Effector memory CD4-positive, alpha-beta T cell (primary cell): Measurements from ENCODE around the gene DLG1.

Experiments
- DNase-seq, 3 donors: peaks; one replicate each; pipeline ENCODE4 v3.0.0-alpha.2; 2020
- H3K27ac ChIP-seq: 2 replicates; pipeline ENCODE4 v1.7.0; 2013; ENCODE audit warnings: mild to moderate bottlenecking, low read length, moderate library complexity; ENCODE audit not compliant: insufficient read depth, poor library complexity, severe bottlenecking
- H3K27me3 ChIP-seq: replicated peaks from 2 replicates; pipeline ENCODE4 v1.7.0; 2013; ENCODE audit warnings: mild to moderate bottlenecking, low read length; ENCODE audit not compliant: insufficient read depth, control insufficient read depth, poor library complexity, severe bottlenecking
- H3K36me3 ChIP-seq: 2 replicates; pipeline ENCODE4 v1.7.0; 2013; ENCODE audit warnings: mild to moderate bottlenecking, low read length, moderate library complexity; ENCODE audit not compliant: control insufficient read depth, insufficient read depth
- H3K4me1 ChIP-seq: 2 replicates; pipeline ENCODE4 v1.7.0; 2013; ENCODE audit warnings: low read length, mild to moderate bottlenecking; ENCODE audit not compliant: control insufficient read depth, insufficient read depth, poor library complexity, severe bottlenecking
- H3K4me3 ChIP-seq: 2 replicates; pipeline ENCODE4 v1.7.0; 2013; ENCODE audit warnings: low read length, low read depth, mild to moderate bottlenecking; ENCODE audit not compliant: insufficient read depth, poor library complexity, severe bottlenecking
- H3K9me3 ChIP-seq: 2 replicates; pipeline ENCODE4 v1.7.0; 2013; ENCODE audit warnings: mild to moderate bottlenecking, low read length, moderate library complexity; ENCODE audit not compliant: control insufficient read depth

DLG1 gene

GRCh38 chr3:197019021-197019420 lies 279.4 kb downstream of the DLG1 start:
- H3K27me3 ChIP-seq, result no peaks in the 10 kb centered on the region
- H3K36me3 ChIP-seq, result no peaks in the 10 kb centered on the region
- H3K4me3 ChIP-seq, result no peak overlapping the region
- no peaks in the 10 kb centered on the region for H3K9me3 ChIP-seq
- no peaks in the 10 kb centered on the region for H3K4me1 ChIP-seq
- DNase-seq, result no peak
- no peak overlapping the region for H3K27ac ChIP-seq

- H3K4me1 ChIP-seq, result no peaks in the 10 kb centered on the region
- no peak for DNase-seq
- H3K4me3 ChIP-seq, result no peak overlapping the region
- H3K27ac ChIP-seq, result no peak overlapping the region
- H3K27me3 ChIP-seq, result no peaks in the 10 kb centered on the region
- no peaks in the 10 kb centered on the region for H3K36me3 ChIP-seq
- no peaks in the 10 kb centered on the region for H3K9me3 ChIP-seq
These were observed 281.4 kb downstream of the DLG1 start for GRCh38 chr3:197017003-197017402.

- DNase-seq, result no peak
- no peaks in the 10 kb centered on the region for H3K4me1 ChIP-seq
- H3K27ac ChIP-seq, result no peak overlapping the region
- no peaks in the 10 kb centered on the region for H3K9me3 ChIP-seq
- H3K36me3 ChIP-seq, result no peaks in the 10 kb centered on the region
- H3K27me3 ChIP-seq, result no peaks in the 10 kb centered on the region
- no peak overlapping the region for H3K4me3 ChIP-seq
These were observed 282.3 kb downstream of the DLG1 start for GRCh38 chr3:197015790-197016736.

GRCh38 chr3:197014942-197015575 lies 283.4 kb downstream of the DLG1 start:
- H3K27me3 ChIP-seq, result no peaks in the 10 kb centered on the region
- no peaks in the 10 kb centered on the region for H3K36me3 ChIP-seq
- no peaks in the 10 kb centered on the region for H3K4me1 ChIP-seq
- DNase-seq, result no peak
- H3K4me3 ChIP-seq, result no peak overlapping the region
- no peaks in the 10 kb centered on the region for H3K9me3 ChIP-seq
- H3K27ac ChIP-seq, result no peak overlapping the region

DNA sequence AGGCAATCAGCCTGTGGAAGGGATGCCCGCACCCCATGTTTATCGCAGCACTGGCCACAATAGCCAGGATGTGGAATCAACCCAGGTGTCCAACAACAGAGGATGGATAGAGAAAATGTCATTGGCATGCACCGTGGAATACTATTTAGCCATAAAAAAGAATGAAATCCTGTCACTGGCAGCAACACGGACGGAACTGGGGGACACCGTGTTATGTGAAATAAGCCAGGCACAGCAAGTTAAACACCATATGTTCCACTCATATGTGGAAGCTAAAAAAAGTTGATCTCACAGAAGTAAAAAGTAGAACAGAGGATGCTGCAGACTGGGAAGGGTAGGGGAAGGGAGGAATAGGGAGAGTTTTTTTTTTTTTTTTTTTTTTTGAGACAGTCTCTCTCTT lies 284.4 kb downstream of the DLG1 start:
- no peaks in the 10 kb centered on the region for H3K27me3 ChIP-seq
- no peaks in the 10 kb centered on the region for H3K9me3 ChIP-seq
- H3K27ac ChIP-seq, result no peak overlapping the region
- DNase-seq, result no peak
- no peak overlapping the region for H3K4me3 ChIP-seq
- no peaks in the 10 kb centered on the region for H3K4me1 ChIP-seq
- no peaks in the 10 kb centered on the region for H3K36me3 ChIP-seq

- H3K4me1 ChIP-seq, result no peaks in the 10 kb centered on the region
- H3K9me3 ChIP-seq, result no peaks in the 10 kb centered on the region
- no peaks in the 10 kb centered on the region for H3K36me3 ChIP-seq
- H3K27me3 ChIP-seq, result no peaks in the 10 kb centered on the region
- H3K4me3 ChIP-seq, result no peak overlapping the region
- H3K27ac ChIP-seq, result no peak overlapping the region
- DNase-seq, result no peak
These were observed 285.9 kb downstream of the DLG1 start for GRCh38 chr3:197012540-197012883.

- no peak for DNase-seq
- H3K36me3 ChIP-seq, result no peaks in the 10 kb centered on the region
- H3K9me3 ChIP-seq, result no peaks in the 10 kb centered on the region
- no peak overlapping the region for H3K4me3 ChIP-seq
- H3K27ac ChIP-seq, result no peak overlapping the region
- no peaks in the 10 kb centered on the region for H3K4me1 ChIP-seq
- no peaks in the 10 kb centered on the region for H3K27me3 ChIP-seq
These were observed 286.5 kb downstream of the DLG1 start for GRCh38 chr3:197011780-197012539.

GRCh38 chr3:197010556-197011351 lies 287.7 kb downstream of the DLG1 start:
- Histone ChIP-seq H3K36me3 (no peaks in the 10 kb centered on the region), H3K4me1 (no peaks in the 10 kb centered on the region), H3K27ac (no peak overlapping the region), H3K9me3 (no peaks in the 10 kb centered on the region), H3K4me3 (no peak overlapping the region), H3K27me3 (no peaks in the 10 kb centered on the region)
- DNase-seq, result no peak

- no peak overlapping the region for H3K27ac ChIP-seq
- H3K4me3 ChIP-seq, result no peak overlapping the region
- no peaks in the 10 kb centered on the region for H3K4me1 ChIP-seq
- DNase-seq, result no peak
- no peaks in the 10 kb centered on the region for H3K9me3 ChIP-seq
- H3K36me3 ChIP-seq, result no peaks in the 10 kb centered on the region
- H3K27me3 ChIP-seq, result no peaks in the 10 kb centered on the region
These were observed 288.8 kb downstream of the DLG1 start for GRCh38 chr3:197009532-197010019.
